ENCODE data around the gene APOL1. TPM values are rescaled to one million over a fixed set of nuclear protein-coding genes. Genes with fewer than 3 reads are reported as not detected.
"Not testable (repeated sequence)": the region's sequence is repeated elsewhere in the genome, so short reads cannot be mapped to it uniquely, and the experiment has no call there.

APOL1 gene
- polyA plus RNA-seq, 4 donors: 9.9 to 13.5 (median 12.0) TPM

- DNase-seq (ENCODE audit: low read depth in 4 of 4, low spot score in 3 of 4): not testable (repeated sequence)
These were observed 11.1 kb downstream of the APOL1 start for GRCh38 chr22:36263886-36264664.

GRCh38 chr22:36267058-36267457 lies 14.1 kb downstream of the APOL1 start:
- no peak for DNase-seq (ENCODE audit: low read depth in 4 of 4, low spot score in 3 of 4)

GRCh38 chr22:36267896-36268485 lies 15.1 kb downstream of the APOL1 start:
- no peak for DNase-seq (ENCODE audit: low read depth in 4 of 4, low spot score in 3 of 4)

GRCh38 chr22:36271231-36271630 lies 18.3 kb downstream of the APOL1 start:
- not testable (repeated sequence) for DNase-seq (ENCODE audit: low read depth in 4 of 4, low spot score in 3 of 4)

- DNase-seq (ENCODE audit: low read depth in 4 of 4, low spot score in 3 of 4): not testable (repeated sequence)
These were observed 19.0 kb downstream of the APOL1 start for GRCh38 chr22:36271951-36272350.

- no peak for DNase-seq (ENCODE audit: low read depth in 4 of 4, low spot score in 3 of 4)
These were observed 21.6 kb downstream of the APOL1 start for GRCh38 chr22:36274531-36274930.

- DNase-seq (ENCODE audit: low read depth in 4 of 4, low spot score in 3 of 4): no peak
These were observed 24.8 kb downstream of the APOL1 start for GRCh38 chr22:36277482-36278291.

GRCh38 chr22:36279219-36279666 lies 26.3 kb downstream of the APOL1 start:
- DNase-seq (ENCODE audit: low read depth in 4 of 4, low spot score in 3 of 4): no peak

GRCh38 chr22:36280379-36280778 lies 27.4 kb downstream of the APOL1 start:
- no peak for DNase-seq (ENCODE audit: low read depth in 4 of 4, low spot score in 3 of 4)

GRCh38 chr22:36281781-36282327 lies 28.9 kb downstream of the APOL1 start:
- DNase-seq (ENCODE audit: low read depth in 4 of 4, low spot score in 3 of 4): no peak

GRCh38 chr22:36282328-36282831 lies 29.4 kb downstream of the APOL1 start:
- no peak for DNase-seq (ENCODE audit: low read depth in 4 of 4, low spot score in 3 of 4)

GRCh38 chr22:36284171-36284571 lies 31.2 kb downstream of the APOL1 start:
- no peak for DNase-seq (ENCODE audit: low read depth in 4 of 4, low spot score in 3 of 4)

GRCh38 chr22:36285017-36285416 lies 32.1 kb downstream of the APOL1 start:
- no peak for DNase-seq (ENCODE audit: low read depth in 4 of 4, low spot score in 3 of 4)

- no peak for DNase-seq (ENCODE audit: low read depth in 4 of 4, low spot score in 3 of 4)
These were observed 32.6 kb downstream of the APOL1 start for GRCh38 chr22:36285545-36285944.

GRCh38 chr22:36286096-36286957 lies 33.4 kb downstream of the APOL1 start:
- peak in 3 of 4 donors; percentile 27 to 56 (median 36) for DNase-seq (ENCODE audit: low read depth in 4 of 4, low spot score in 3 of 4)

GRCh38 chr22:36287881-36288515 lies 35.1 kb downstream of the APOL1 start:
- no peak for DNase-seq (ENCODE audit: low read depth in 4 of 4, low spot score in 3 of 4)

- no peak for DNase-seq (ENCODE audit: low read depth in 4 of 4, low spot score in 3 of 4)
These were observed 35.9 kb downstream of the APOL1 start for GRCh38 chr22:36288571-36289405.

- no peak for DNase-seq (ENCODE audit: low read depth in 4 of 4, low spot score in 3 of 4)
These were observed 36.5 kb downstream of the APOL1 start for GRCh38 chr22:36289406-36289870.

Measured in left renal pelvis (tissue), 4 donors.